HEK293 (cell line): ENCODE measurements around the gene CTIF.

Source experiments
- CTCF ChIA-PET: fragments of 350-600 bp; formaldehyde crosslinking; extraction: SDS; loops from one replicate; lab custom pipeline; 2021; ENCODE audit warnings: antibody characterized with exemption; lab: Yijun Ruan, JAX
- POLR2A ChIA-PET: fragments of 300-600 bp; formaldehyde crosslinking; extraction: SDS; loops from one replicate; lab custom pipeline; 2020; ENCODE audit warnings: antibody characterized with exemption, inconsistent platforms; lab: Yijun Ruan, JAX
- H3K27ac ChIP-seq: fragments of 200-500 bp; sonication (Bioruptor generic); 2 replicates; pipeline ENCODE4 v1.5.1; 2014; ENCODE audit warnings: low read depth, low read length, control low read depth, inconsistent platforms; ENCODE audit errors: extremely low read depth
- H3K36me3 ChIP-seq, 2 experiments: fragments of 200-500 bp in 1 of 2; sonication (Bioruptor generic) in 1 of 2; 1 replicate in 1 of 2; 2 replicates in 1 of 2; pipeline ENCODE4 v1.5.1; 2014 to 2017; ENCODE audit warnings: inconsistent platforms in 2 of 2, low read length in 2 of 2; ENCODE audit not compliant: control insufficient read depth in 2 of 2, insufficient read depth in 1 of 2
- H3K4me1 ChIP-seq: fragments of 200-500 bp; sonication (Bioruptor generic); 2 replicates; pipeline ENCODE4 v1.5.1; 2014; ENCODE audit warnings: mild to moderate bottlenecking, low read length, inconsistent platforms; ENCODE audit not compliant: control insufficient read depth, insufficient read depth
- H3K4me3 ChIP-seq: 2 replicates; pipeline ENCODE4 v1.5.1; 2011; ENCODE audit warnings: low read depth, mild to moderate bottlenecking, control low read depth, low read length, moderate library complexity
- H3K9me3 ChIP-seq: fragments of 200-500 bp; sonication (Bioruptor generic); 2 replicates; pipeline ENCODE4 v1.5.1; 2014; ENCODE audit warnings: low read depth, low read length, inconsistent platforms; ENCODE audit not compliant: control insufficient read depth, insufficient read depth
- CTCF ChIP-seq: fragments of 450-650 bp; formaldehyde crosslinking; IDR thresholded peaks from 2 replicates; pipeline ENCODE4 v1.5.1; 2016; ENCODE audit warnings: missing biosample characterization, missing genetic modification characterization
- GLIS1 ChIP-seq: fragments of 450-650 bp; formaldehyde crosslinking; IDR thresholded peaks from 2 replicates; pipeline ENCODE4 v1.5.1; 2016; ENCODE audit warnings: missing biosample characterization, missing genetic modification characterization
- GLIS2 ChIP-seq: fragments of 450-650 bp; formaldehyde crosslinking; IDR thresholded peaks from 2 replicates; pipeline ENCODE4 v1.5.1; 2016; ENCODE audit warnings: missing biosample characterization, missing genetic modification characterization
- IKZF3 ChIP-seq: fragments of 450-650 bp; IDR thresholded peaks from 2 replicates; pipeline ENCODE4 v1.5.0; 2018; ENCODE audit warnings: missing biosample characterization, mild to moderate bottlenecking, missing genetic modification characterization, moderate library complexity
- KLF1 ChIP-seq: fragments of 450-650 bp; formaldehyde crosslinking; IDR thresholded peaks from 2 replicates; pipeline ENCODE4 v1.5.1; 2016; ENCODE audit warnings: missing biosample characterization, missing genetic modification characterization
- OVOL3 ChIP-seq: fragments of 450-650 bp; formaldehyde crosslinking; IDR thresholded peaks from 2 replicates; pipeline ENCODE4 v1.5.1; 2016; ENCODE audit warnings: missing biosample characterization, missing genetic modification characterization
- SCRT1 ChIP-seq: fragments of 450-650 bp; formaldehyde crosslinking; IDR thresholded peaks from 2 replicates; pipeline ENCODE4 v1.5.1; 2016; ENCODE audit warnings: missing biosample characterization, missing genetic modification characterization, borderline replicate concordance
- SCRT2 ChIP-seq: fragments of 450-650 bp; formaldehyde crosslinking; IDR thresholded peaks from 2 replicates; pipeline ENCODE4 v1.5.1; 2016; ENCODE audit warnings: missing biosample characterization, missing genetic modification characterization
- SP3 ChIP-seq: fragments of 450-650 bp; formaldehyde crosslinking; IDR thresholded peaks from 2 replicates; pipeline ENCODE4 v1.5.1; 2016; ENCODE audit warnings: missing biosample characterization, missing genetic modification characterization
- ZBTB20 ChIP-seq: fragments of 450-650 bp; formaldehyde crosslinking; IDR thresholded peaks from 2 replicates; pipeline ENCODE4 v1.5.1; 2016; ENCODE audit warnings: missing biosample characterization, missing genetic modification characterization
- ZNF121 ChIP-seq: fragments of 450-650 bp; formaldehyde crosslinking; IDR thresholded peaks from 2 replicates; pipeline ENCODE4 v1.5.1; 2016; ENCODE audit warnings: missing biosample characterization, missing genetic modification characterization
- ZNF223 ChIP-seq: fragments of 450-650 bp; formaldehyde crosslinking; IDR thresholded peaks from 2 replicates; pipeline ENCODE4 v1.5.1; 2016; ENCODE audit warnings: missing biosample characterization, missing genetic modification characterization
- ZNF335 ChIP-seq: fragments of 450-650 bp; formaldehyde crosslinking; conservative IDR thresholded peaks from 2 replicates; pipeline ENCODE4 v1.5.1; 2016; ENCODE audit warnings: missing biosample characterization, missing genetic modification characterization
- ZNF391 ChIP-seq: fragments of 450-650 bp; formaldehyde crosslinking; IDR thresholded peaks from 2 replicates; pipeline ENCODE4 v1.5.1; 2016; ENCODE audit warnings: low read depth, missing biosample characterization, missing genetic modification characterization, borderline replicate concordance
- ZNF510 ChIP-seq: fragments of 450-650 bp; formaldehyde crosslinking; IDR thresholded peaks from 2 replicates; pipeline ENCODE4 v1.5.1; 2018; ENCODE audit warnings: mild to moderate bottlenecking, missing genetic modification characterization, missing biosample characterization; ENCODE audit not compliant: insufficient replicate concordance
- ZNF518A ChIP-seq: fragments of 450-650 bp; formaldehyde crosslinking; conservative IDR thresholded peaks from 2 replicates; pipeline ENCODE4 v1.5.1; 2016; ENCODE audit warnings: low read depth, missing biosample characterization, missing genetic modification characterization
- ZNF561 ChIP-seq: fragments of 450-650 bp; IDR thresholded peaks from 2 replicates; pipeline ENCODE4 v1.5.1; 2018; ENCODE audit warnings: missing biosample characterization, missing genetic modification characterization, borderline replicate concordance
- ZNF600 ChIP-seq: fragments of 450-650 bp; formaldehyde crosslinking; IDR thresholded peaks from 2 replicates; pipeline ENCODE4 v1.5.1; 2016; ENCODE audit warnings: missing biosample characterization, missing genetic modification characterization
- ZNF654 ChIP-seq: fragments of 450-650 bp; formaldehyde crosslinking; IDR thresholded peaks from 2 replicates; pipeline ENCODE4 v1.5.1; 2016; ENCODE audit warnings: low read depth, missing biosample characterization, missing genetic modification characterization
- ZSCAN4 ChIP-seq: fragments of 450-650 bp; formaldehyde crosslinking; IDR thresholded peaks from 2 replicates; pipeline ENCODE4 v1.5.1; 2017; ENCODE audit warnings: missing biosample characterization, missing genetic modification characterization
- TF ChIP-seq, protein P1 (sequence below): fragments of 450-650 bp; formaldehyde crosslinking; IDR thresholded peaks from 2 replicates; pipeline ENCODE4 v1.5.1; 2016; ENCODE audit warnings: missing biosample characterization, missing genetic modification characterization
- TF ChIP-seq, protein P2 (sequence below): fragments of 450-650 bp; formaldehyde crosslinking; IDR thresholded peaks from 2 replicates; pipeline ENCODE4 v1.5.1; 2016; ENCODE audit warnings: missing biosample characterization, missing genetic modification characterization, low read depth

Gene CTIF

GRCh38 chr18:48777026-48777743, 238.4 kb downstream of the CTIF start:
- ChIA-PET CTCF (interaction anchor here (0.6 to 3.1 kb wide), 46 partner anchors 10 to 747 kb away, joined by 3 to 28 read pairs (median 4); no protein-coding TSS in a partner anchor), POLR2A (interaction anchor here (0.6 to 1.3 kb wide), 2 partner anchors 72 to 175 kb away, joined by 4 to 7 read pairs; no protein-coding TSS in a partner anchor)
- peak overlapping the region; percentile 17; the same call in 1 of the 2 replicates for H3K27ac ChIP-seq
- H3K4me3 ChIP-seq: no peak overlapping the region
- H3K36me3 ChIP-seq: no peaks in the 10 kb centered on the region
- peaks cover 11% of the 10 kb centered on the region; the same call in 1 of the 2 replicates for H3K4me1 ChIP-seq
- no peaks in the 10 kb centered on the region for H3K9me3 ChIP-seq
- no peak for TF ChIP-seq ZNF223 (tag by site-specific recombination)
- TF ChIP-seq ZNF510 (tag by site-specific recombination): no peak
- TF ChIP-seq ZNF121 (tag by site-specific recombination): peak; percentile 57; the same call in 1 of the 2 replicates
- TF ChIP-seq, protein P1, sequence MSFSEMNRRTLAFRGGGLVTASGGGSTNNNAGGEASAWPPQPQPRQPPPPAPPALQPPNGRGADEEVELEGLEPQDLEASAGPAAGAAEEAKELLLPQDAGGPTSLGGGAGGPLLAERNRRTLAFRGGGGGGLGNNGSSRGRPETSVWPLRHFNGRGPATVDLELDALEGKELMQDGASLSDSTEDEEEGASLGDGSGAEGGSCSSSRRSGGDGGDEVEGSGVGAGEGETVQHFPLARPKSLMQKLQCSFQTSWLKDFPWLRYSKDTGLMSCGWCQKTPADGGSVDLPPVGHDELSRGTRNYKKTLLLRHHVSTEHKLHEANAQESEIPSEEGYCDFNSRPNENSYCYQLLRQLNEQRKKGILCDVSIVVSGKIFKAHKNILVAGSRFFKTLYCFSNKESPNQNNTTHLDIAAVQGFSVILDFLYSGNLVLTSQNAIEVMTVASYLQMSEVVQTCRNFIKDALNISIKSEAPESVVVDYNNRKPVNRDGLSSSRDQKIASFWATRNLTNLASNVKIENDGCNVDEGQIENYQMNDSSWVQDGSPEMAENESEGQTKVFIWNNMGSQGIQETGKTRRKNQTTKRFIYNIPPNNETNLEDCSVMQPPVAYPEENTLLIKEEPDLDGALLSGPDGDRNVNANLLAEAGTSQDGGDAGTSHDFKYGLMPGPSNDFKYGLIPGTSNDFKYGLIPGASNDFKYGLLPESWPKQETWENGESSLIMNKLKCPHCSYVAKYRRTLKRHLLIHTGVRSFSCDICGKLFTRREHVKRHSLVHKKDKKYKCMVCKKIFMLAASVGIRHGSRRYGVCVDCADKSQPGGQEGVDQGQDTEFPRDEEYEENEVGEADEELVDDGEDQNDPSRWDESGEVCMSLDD (tag by site-specific recombination): no peak
- 0 out of 2 replicates have a peak, but pooled peaks have one; percentile 25 for TF ChIP-seq SCRT2
- TF ChIP-seq OVOL3 (tag by site-specific recombination): no peak
- peak; percentile 57 for TF ChIP-seq GLIS2
- 0 out of 2 replicates have a peak, but pooled peaks have one; percentile 60 for TF ChIP-seq ZNF391 (tag by site-specific recombination)
- TF ChIP-seq, protein P2, sequence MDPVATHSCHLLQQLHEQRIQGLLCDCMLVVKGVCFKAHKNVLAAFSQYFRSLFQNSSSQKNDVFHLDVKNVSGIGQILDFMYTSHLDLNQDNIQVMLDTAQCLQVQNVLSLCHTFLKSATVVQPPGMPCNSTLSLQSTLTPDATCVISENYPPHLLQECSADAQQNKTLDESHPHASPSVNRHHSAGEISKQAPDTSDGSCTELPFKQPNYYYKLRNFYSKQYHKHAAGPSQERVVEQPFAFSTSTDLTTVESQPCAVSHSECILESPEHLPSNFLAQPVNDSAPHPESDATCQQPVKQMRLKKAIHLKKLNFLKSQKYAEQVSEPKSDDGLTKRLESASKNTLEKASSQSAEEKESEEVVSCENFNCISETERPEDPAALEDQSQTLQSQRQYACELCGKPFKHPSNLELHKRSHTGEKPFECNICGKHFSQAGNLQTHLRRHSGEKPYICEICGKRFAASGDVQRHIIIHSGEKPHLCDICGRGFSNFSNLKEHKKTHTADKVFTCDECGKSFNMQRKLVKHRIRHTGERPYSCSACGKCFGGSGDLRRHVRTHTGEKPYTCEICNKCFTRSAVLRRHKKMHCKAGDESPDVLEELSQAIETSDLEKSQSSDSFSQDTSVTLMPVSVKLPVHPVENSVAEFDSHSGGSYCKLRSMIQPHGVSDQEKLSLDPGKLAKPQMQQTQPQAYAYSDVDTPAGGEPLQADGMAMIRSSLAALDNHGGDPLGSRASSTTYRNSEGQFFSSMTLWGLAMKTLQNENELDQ (tag by site-specific recombination): no peak
- TF ChIP-seq SCRT1 (tag by site-specific recombination): 0 out of 2 replicates have a peak, but pooled peaks have one; percentile 32
- TF ChIP-seq GLIS1 (tag by site-specific recombination): peak; percentile 74
- TF ChIP-seq ZNF654 (tag by site-specific recombination): peak; percentile 70
- 0 out of 2 replicates have a peak, but pooled peaks have one; percentile 13 for TF ChIP-seq ZSCAN4 (tag by site-specific recombination)
- peak; percentile 30; the same call in 1 of the 2 replicates for TF ChIP-seq ZBTB20 (tag by site-specific recombination)
- TF ChIP-seq CTCF: peak; percentile 93
- TF ChIP-seq SP3 (tag by site-specific recombination): 0 out of 2 replicates have a peak, but pooled peaks have one; percentile 23
- TF ChIP-seq ZNF561 (tag by site-specific recombination): 0 out of 2 replicates have a peak, but pooled peaks have one; percentile 15
- TF ChIP-seq ZNF600: peak; percentile 81
- peak; percentile 41; the same call in 1 of the 2 replicates for TF ChIP-seq IKZF3
- TF ChIP-seq ZNF335 (tag by site-specific recombination): peak; percentile 67
- 0 out of 2 replicates have a peak, but pooled peaks have one; percentile 26 for TF ChIP-seq KLF1 (tag by site-specific recombination)
- no peak for TF ChIP-seq ZNF518A (tag by site-specific recombination)
